HFFc6 (cell line): ENCODE data around the gene TSPAN18. TPM values are rescaled to one million over a fixed set of nuclear protein-coding genes. Genes with fewer than 3 reads are reported as not detected.
A peak's percentile ranks its signal among the peaks of the same experiment; 100 is the strongest.

ENCODE experiments used
- DNase-seq: peaks from one replicate; pipeline ENCODE4 v3.0.0-alpha.2; 2018
- H3K27ac Mint-ChIP-seq: 2 replicates; pipeline ENCODE4 v1.8.0; 2020; ENCODE audit warnings: mild to moderate bottlenecking, mixed read lengths
- H3K27me3 Mint-ChIP-seq: 2 replicates; pipeline ENCODE4 v1.8.0; 2021; ENCODE audit warnings: mild to moderate bottlenecking, moderate library complexity, mixed read lengths; ENCODE audit not compliant: insufficient read depth
- H3K36me3 Mint-ChIP-seq: 2 replicates; pipeline ENCODE4 v1.8.0; 2021; ENCODE audit warnings: low read depth, mixed read lengths
- H3K4me1 Mint-ChIP-seq: 2 replicates; pipeline ENCODE4 v1.8.0; 2020; ENCODE audit warnings: low read depth, mixed read lengths
- H3K4me3 Mint-ChIP-seq: 2 replicates; pipeline ENCODE4 v1.8.0; 2020; ENCODE audit warnings: mild to moderate bottlenecking, moderate library complexity, mixed read lengths
- H3K9me3 Mint-ChIP-seq: 2 replicates; pipeline ENCODE4 v1.8.0; 2020; ENCODE audit warnings: mild to moderate bottlenecking, mixed read lengths
- CTCF ChIP-seq: fragments of 200-600 bp; sonication (generic); IDR thresholded peaks from 2 replicates; pipeline ENCODE4 v1.5.0; 2021; ENCODE audit warnings: antibody characterized with exemption, mild to moderate bottlenecking
- total RNA-seq, 6 experiments: library from RNA; stranded (reverse); fragmentation: NEBNext Ultra II Directional; extraction: Animal tissue kit (Norgen Biotek cat#: 25700); gene quantifications; 2 replicates in 1 of 6; 3 replicates in 5 of 6; pipeline ENCODE4 v1.2.3, GENCODE V29; 2021

TSPAN18 gene
- total RNA-seq, 6 experiments from 2014 or later = 0.09 TPM; not detected in 5

GRCh38 chr11:44760477-44760872 is 33.7 kb downstream of the TSPAN18 start:
- no peaks in the 10 kb centered on the region for H3K36me3 Mint-ChIP-seq
- no peak for DNase-seq
- no peak overlapping the region for H3K4me3 Mint-ChIP-seq
- H3K27me3 Mint-ChIP-seq = peaks cover 15% of the 10 kb centered on the region
- no peak overlapping the region for H3K27ac Mint-ChIP-seq
- TF ChIP-seq CTCF = no peak
- peaks cover 33% of the 10 kb centered on the region for H3K4me1 Mint-ChIP-seq
- H3K9me3 Mint-ChIP-seq = peaks cover 16% of the 10 kb centered on the region

- peak; percentile 80 for DNase-seq
- H3K27me3 Mint-ChIP-seq = peaks cover 10% of the 10 kb centered on the region
- no peak for TF ChIP-seq CTCF
- H3K36me3 Mint-ChIP-seq = no peaks in the 10 kb centered on the region
- peaks cover 16% of the 10 kb centered on the region for H3K9me3 Mint-ChIP-seq
- H3K4me1 Mint-ChIP-seq = peaks cover 39% of the 10 kb centered on the region
- H3K27ac Mint-ChIP-seq = no peak overlapping the region
- no peak overlapping the region for H3K4me3 Mint-ChIP-seq
These were observed 34.3 kb downstream of the TSPAN18 start for GRCh38 chr11:44760917-44761550.

- Mint-ChIP-seq H3K27ac (no peak overlapping the region), H3K9me3 (peaks cover 16% of the 10 kb centered on the region), H3K27me3 (peaks cover 7% of the 10 kb centered on the region), H3K4me1 (peaks cover 44% of the 10 kb centered on the region), H3K36me3 (no peaks in the 10 kb centered on the region), H3K4me3 (no peak overlapping the region)
- DNase-seq = no peak
- TF ChIP-seq CTCF = no peak
These were observed 34.8 kb downstream of the TSPAN18 start for GRCh38 chr11:44761551-44761961.

GRCh38 chr11:44763121-44763820 is 36.5 kb downstream of the TSPAN18 start:
- peaks cover 13% of the 10 kb centered on the region for H3K9me3 Mint-ChIP-seq
- H3K36me3 Mint-ChIP-seq = peaks cover 2% of the 10 kb centered on the region; the same call in 1 of the 2 replicates
- peaks cover 61% of the 10 kb centered on the region for H3K4me1 Mint-ChIP-seq
- DNase-seq = no peak
- H3K27me3 Mint-ChIP-seq = peaks cover 7% of the 10 kb centered on the region
- no peak for TF ChIP-seq CTCF
- H3K4me3 Mint-ChIP-seq = no peak overlapping the region
- no peak overlapping the region for H3K27ac Mint-ChIP-seq

GRCh38 chr11:44764583-44764982 is 37.8 kb downstream of the TSPAN18 start:
- H3K27me3 Mint-ChIP-seq = peaks cover under 1% of the 10 kb centered on the region
- H3K27ac Mint-ChIP-seq = no peak overlapping the region
- H3K4me1 Mint-ChIP-seq = peaks cover 63% of the 10 kb centered on the region

More at GRCh38 chr11:44764583-44764982, 37.8 kb downstream of the TSPAN18 start:
- DNase-seq = no peak
- H3K9me3 Mint-ChIP-seq = peaks cover 9% of the 10 kb centered on the region; the same call in 1 of the 2 replicates
- H3K36me3 Mint-ChIP-seq = peaks cover 5% of the 10 kb centered on the region
- no peak for TF ChIP-seq CTCF
- no peak overlapping the region for H3K4me3 Mint-ChIP-seq
